ACC112 (cell line): ENCODE measurements around the gene GPC6.

Experiments used
- H2AFZ ChIP-seq: fragments of 200-600 bp; sonication (generic); one replicate; pipeline ENCODE4 v1.6.0; 2017; ENCODE audit warnings: antibody characterized with exemption, low read length; ENCODE audit not compliant: unreplicated experiment
- H3K27ac ChIP-seq: fragments of 200-600 bp; sonication (generic); 2 replicates; pipeline ENCODE4 v1.5.1; 2014; ENCODE audit warnings: low read depth, mild to moderate bottlenecking, antibody characterized with exemption, low read length, moderate library complexity
- H3K27me3 ChIP-seq: fragments of 200-600 bp; sonication (generic); 2 replicates; pipeline ENCODE4 v1.6.1; 2014; ENCODE audit warnings: mild to moderate bottlenecking, antibody characterized with exemption, low read length, moderate library complexity, mixed read lengths; ENCODE audit not compliant: insufficient read depth
- H3K36me3 ChIP-seq: fragments of 200-600 bp; sonication (generic); 2 replicates; pipeline ENCODE4 v1.6.1; 2016; ENCODE audit warnings: mild to moderate bottlenecking, antibody characterized with exemption, low read length, moderate library complexity, mixed read lengths; ENCODE audit not compliant: insufficient read depth
- H3K4me1 ChIP-seq: fragments of 200-600 bp; sonication (generic); one replicate; pipeline ENCODE4 v1.6.1; 2016; ENCODE audit warnings: low read length, mixed read lengths; ENCODE audit not compliant: insufficient read depth, unreplicated experiment, control insufficient read depth
- H3K4me3 ChIP-seq: fragments of 200-600 bp; sonication (generic); 2 replicates; pipeline ENCODE4 v1.5.1; 2014; ENCODE audit warnings: mild to moderate bottlenecking, low read depth, low read length
- H3K79me2 ChIP-seq: fragments of 200-600 bp; sonication (generic); one replicate; pipeline ENCODE4 v1.6.0; 2016; ENCODE audit warnings: low read length; ENCODE audit not compliant: control insufficient read depth, unreplicated experiment, insufficient read depth

The GPC6 gene

DNA sequence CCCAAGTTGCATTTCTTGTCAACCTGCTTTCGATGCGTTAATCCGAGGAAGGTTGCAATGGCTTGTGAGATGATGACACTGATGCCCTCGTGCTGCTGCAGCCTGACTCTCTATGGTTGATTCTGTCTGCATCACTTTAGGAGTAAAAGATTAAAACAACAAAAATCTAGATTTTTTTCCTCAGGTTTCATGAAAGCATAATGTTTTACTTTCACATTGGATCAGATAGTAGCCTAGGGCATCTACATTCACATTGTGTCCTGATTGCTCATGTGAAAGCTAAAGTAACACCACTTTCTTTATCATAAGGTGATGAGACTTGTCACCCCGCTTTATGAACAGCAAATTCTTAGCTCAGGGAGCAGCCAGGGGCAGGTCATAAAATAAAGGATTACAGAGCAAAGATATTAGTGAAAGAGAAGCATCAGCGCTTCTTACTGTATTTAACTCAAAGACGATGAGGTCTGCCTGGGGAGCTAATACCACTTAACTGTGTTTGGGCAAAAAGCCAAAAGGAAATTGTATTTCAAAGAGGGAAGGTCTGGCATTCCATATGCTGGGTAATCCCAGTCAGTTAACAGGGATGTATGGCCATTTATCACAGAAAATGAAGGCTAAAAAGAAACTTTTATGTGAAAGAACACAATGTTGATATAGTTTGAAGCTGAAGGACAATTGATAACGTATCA is 270.5 kb downstream of the GPC6 start:
- H3K4me1 ChIP-seq: no peaks in the 10 kb centered on the region
- no peaks in the 10 kb centered on the region for H3K79me2 ChIP-seq
- H2AFZ ChIP-seq: no peak overlapping the region
- no peaks in the 10 kb centered on the region for H3K27me3 ChIP-seq
- H3K36me3 ChIP-seq: no peaks in the 10 kb centered on the region
- H3K27ac ChIP-seq: no peak overlapping the region
- H3K4me3 ChIP-seq: no peak overlapping the region

DNA sequence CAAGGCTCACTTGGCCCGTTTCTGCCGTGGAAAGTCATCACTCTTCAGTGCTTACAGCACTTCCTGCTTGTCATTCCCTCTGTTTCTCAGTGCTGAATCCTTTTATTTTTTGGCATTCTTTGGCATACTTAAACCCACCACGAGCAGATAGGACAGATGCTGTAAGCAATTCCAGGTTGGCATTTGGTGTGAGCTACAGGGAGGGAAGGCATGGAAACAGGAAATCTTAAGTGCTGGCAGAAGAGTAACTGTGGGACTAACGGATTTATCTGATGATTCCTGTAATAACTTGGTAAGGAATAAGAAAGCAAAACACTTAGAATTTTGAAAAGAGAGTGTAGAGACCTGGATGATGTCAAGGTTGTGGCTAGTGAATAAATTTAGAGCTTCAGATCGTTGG is 273.4 kb downstream of the GPC6 start:
- Histone ChIP-seq H3K79me2 (no peaks in the 10 kb centered on the region), H3K4me1 (no peaks in the 10 kb centered on the region), H3K36me3 (no peaks in the 10 kb centered on the region), H2AFZ (no peak overlapping the region), H3K27ac (no peak overlapping the region), H3K27me3 (no peaks in the 10 kb centered on the region), H3K4me3 (no peak overlapping the region)

DNA sequence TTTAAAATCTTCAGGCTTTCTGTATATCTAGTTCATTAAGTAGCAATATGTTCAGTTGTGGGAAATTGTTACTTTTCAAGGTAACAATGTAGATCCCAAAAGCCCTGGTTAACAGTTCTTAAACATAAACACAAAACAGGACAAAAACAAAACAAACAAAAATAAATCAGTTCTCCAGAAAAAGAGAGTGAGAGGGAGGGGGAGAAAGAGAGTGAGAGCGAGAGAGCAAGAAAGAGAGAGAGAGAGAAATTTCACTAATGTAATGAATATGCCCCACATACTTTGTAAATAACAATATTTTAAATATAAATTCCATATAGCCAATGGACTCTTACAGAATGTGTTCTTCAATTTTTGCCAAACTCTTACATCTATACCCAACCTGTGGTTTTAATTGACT is 275.5 kb downstream of the GPC6 start:
- H3K4me1 ChIP-seq: no peaks in the 10 kb centered on the region
- no peaks in the 10 kb centered on the region for H3K27me3 ChIP-seq
- H3K36me3 ChIP-seq: no peaks in the 10 kb centered on the region
- H2AFZ ChIP-seq: no peak overlapping the region
- no peak overlapping the region for H3K4me3 ChIP-seq
- H3K79me2 ChIP-seq: no peaks in the 10 kb centered on the region
- no peak overlapping the region for H3K27ac ChIP-seq

DNA sequence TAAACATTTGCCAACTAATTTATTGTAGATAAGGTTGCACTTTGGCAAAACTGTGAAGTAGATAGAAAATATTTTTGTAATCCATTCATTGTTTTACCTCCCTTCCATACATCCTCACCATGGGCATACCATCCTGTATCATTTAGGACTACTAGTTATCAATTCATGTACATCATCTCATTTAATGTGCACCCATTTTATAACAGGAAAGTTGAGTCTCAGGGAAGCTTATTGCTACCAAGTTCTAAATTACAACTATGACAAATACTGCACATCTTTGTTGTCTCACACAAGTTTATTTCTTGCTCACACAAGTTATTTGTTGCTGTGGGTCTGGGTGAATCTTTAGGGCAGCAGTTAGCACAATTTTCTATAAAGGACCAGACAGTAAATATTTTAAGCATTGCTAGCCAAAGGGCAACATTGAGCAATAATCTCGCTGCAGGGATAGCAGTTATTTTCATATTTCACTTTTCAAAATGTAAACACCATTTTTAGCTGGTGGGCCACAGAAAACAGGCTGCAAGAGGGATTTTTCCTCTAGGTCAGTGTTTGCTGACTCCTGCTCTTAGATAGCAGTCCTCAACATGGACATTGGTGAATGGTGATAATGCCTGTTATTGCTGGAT is 276.5 kb downstream of the GPC6 start:
- Histone ChIP-seq H2AFZ (no peak overlapping the region), H3K79me2 (no peaks in the 10 kb centered on the region), H3K27ac (no peak overlapping the region), H3K27me3 (no peaks in the 10 kb centered on the region), H3K36me3 (no peaks in the 10 kb centered on the region), H3K4me3 (no peak overlapping the region), H3K4me1 (no peaks in the 10 kb centered on the region)

DNA sequence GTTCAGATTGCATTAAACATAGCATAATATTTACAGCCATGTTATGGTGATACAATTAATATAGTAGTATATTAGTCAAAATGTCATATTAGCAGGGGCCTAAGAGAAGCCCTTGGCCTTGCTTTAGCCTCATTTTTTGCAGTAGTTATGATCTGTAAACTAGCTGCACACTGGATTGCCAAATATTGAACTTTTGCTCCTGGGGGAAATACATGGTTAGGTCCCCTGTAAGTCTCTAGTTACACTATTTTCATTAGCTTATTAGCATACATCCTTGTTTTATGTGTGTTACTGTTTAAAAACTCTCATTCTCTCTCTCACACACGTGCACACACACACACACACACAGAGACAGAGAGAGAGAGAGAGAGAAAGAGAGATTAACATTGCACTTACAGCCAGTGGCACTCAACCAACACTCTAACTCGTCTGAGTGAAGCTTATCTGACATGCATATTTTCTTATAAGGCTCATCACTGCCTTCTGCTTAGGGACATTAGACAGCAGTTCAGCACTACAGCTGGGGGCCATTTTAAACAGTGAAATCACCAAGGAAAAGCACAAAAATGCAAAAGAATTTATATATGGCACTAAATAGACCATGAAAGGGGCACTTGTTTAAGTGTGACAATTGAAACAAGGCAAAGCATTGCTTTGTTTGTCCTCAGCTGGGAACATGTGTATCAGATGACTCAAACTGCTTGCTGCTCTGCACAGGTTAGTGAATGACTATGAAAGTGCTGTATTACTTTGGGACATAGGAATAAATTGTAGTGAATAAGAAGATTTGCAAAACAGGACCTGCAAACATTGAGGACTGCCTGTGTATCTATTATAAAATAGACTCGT is 278.7 kb downstream of the GPC6 start:
- H3K4me3 ChIP-seq: no peak overlapping the region
- no peaks in the 10 kb centered on the region for H3K36me3 ChIP-seq
- no peaks in the 10 kb centered on the region for H3K79me2 ChIP-seq
- no peak overlapping the region for H3K27ac ChIP-seq
- no peaks in the 10 kb centered on the region for H3K4me1 ChIP-seq
- H3K27me3 ChIP-seq: no peaks in the 10 kb centered on the region
- H2AFZ ChIP-seq: no peak overlapping the region

DNA sequence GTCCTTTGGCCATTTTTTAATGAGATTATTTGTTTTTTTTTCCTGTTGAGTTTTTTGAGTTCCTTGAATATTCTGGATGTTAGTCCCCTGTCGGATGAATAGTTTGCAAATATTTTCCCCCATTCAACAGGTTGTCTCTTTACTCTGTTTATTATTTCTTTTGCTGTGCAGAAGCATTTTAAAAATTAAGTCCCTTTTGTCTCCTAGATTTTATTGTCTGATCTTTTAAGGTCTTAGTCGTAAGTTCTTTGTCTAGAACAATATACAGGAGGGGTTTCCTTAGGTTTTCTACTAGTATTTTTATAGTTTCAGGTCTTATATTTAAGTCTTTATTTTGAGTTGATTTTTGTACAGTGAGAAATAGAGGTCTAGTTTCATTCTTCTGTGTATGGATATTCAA is 284.4 kb downstream of the GPC6 start:
- no peaks in the 10 kb centered on the region for H3K79me2 ChIP-seq
- H3K27ac ChIP-seq: no peak overlapping the region
- H3K27me3 ChIP-seq: no peaks in the 10 kb centered on the region
- H2AFZ ChIP-seq: no peak overlapping the region
- H3K36me3 ChIP-seq: no peaks in the 10 kb centered on the region
- no peak overlapping the region for H3K4me3 ChIP-seq
- no peaks in the 10 kb centered on the region for H3K4me1 ChIP-seq

DNA sequence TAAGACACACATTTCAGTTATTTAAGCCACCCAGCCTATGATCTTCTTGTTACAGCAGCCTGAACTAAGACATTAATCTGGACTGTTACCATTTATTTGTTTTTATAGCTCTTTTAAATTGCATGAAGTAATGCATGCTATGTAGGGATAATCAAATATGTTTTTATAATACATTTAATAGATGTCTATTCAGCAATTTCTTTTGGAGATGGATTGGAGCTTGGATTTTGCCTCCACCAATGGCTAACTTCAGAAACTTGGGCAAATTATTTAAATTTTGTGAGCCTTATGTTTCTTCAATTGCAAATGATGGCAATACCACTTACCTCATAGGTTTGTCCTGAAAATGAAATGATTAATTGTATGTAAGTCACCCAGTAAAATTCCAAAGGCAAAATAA is 288.7 kb downstream of the GPC6 start:
- Histone ChIP-seq H3K27ac (no peak overlapping the region), H3K79me2 (no peaks in the 10 kb centered on the region), H3K4me1 (no peaks in the 10 kb centered on the region), H2AFZ (no peak overlapping the region), H3K36me3 (no peaks in the 10 kb centered on the region), H3K4me3 (no peak overlapping the region), H3K27me3 (no peaks in the 10 kb centered on the region)

DNA sequence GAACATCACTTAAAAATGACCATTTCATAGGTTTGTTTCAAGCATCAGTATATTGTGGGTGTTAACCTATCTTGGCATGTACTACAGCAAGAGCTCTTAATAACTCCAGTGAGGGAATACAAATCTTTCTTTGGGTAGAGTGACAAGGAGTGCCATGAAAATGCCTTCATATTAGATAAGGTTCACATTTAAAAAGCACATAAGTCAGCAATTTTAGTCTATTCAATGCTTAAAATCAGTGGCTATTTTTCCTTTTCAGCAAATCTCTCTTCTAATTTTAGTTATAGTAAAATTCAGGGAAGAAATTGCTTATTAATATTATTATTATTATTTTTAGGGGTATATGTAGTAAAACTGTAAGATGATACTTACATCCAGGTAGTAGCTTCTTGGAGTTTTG is 291.1 kb downstream of the GPC6 start:
- no peaks in the 10 kb centered on the region for H3K27me3 ChIP-seq
- no peaks in the 10 kb centered on the region for H3K79me2 ChIP-seq
- H3K4me3 ChIP-seq: no peak overlapping the region
- no peak overlapping the region for H3K27ac ChIP-seq
- H3K4me1 ChIP-seq: no peaks in the 10 kb centered on the region
- no peak overlapping the region for H2AFZ ChIP-seq
- H3K36me3 ChIP-seq: no peaks in the 10 kb centered on the region

DNA sequence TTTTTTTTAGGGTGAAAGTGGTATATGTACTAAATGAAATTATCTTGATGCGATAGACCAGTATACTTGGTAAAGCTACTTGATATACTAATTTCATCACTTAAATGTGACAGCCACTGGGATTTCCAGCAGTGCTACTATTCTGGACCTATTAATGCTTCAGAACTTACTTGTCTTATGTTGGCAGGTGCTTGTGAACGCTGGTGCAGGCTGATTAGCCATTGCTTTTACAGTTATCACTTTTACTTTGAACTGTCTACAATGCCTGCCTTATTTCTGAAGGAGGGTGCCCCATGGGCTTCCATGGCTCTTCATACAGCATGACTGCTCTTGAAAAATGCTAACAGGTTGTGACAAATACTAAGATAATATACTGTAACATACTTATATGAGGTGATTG is 294.7 kb downstream of the GPC6 start:
- H3K27me3 ChIP-seq: no peaks in the 10 kb centered on the region
- H3K4me1 ChIP-seq: no peaks in the 10 kb centered on the region
- no peak overlapping the region for H3K4me3 ChIP-seq
- no peak overlapping the region for H3K27ac ChIP-seq
- no peak overlapping the region for H2AFZ ChIP-seq
- H3K79me2 ChIP-seq: no peaks in the 10 kb centered on the region
- no peaks in the 10 kb centered on the region for H3K36me3 ChIP-seq

DNA sequence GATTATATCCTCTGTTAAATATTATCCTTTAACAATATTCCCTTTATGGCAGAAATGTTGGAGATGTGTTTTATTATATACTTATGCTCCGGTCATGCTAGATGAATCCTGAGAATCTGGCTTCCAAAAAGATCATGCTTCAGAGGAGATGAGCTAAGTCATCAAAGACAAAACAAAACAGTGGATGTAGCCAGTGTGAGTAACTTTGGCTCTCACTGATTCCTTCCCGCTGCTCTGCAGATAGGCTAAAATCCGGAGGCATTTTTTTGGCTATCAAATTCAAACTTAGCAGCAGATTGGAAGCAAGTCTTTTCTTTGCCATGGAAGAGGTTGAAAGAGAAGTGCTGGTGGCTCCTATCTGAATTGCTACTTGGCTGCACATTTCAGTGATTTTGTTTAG is 295.9 kb downstream of the GPC6 start:
- Histone ChIP-seq H3K36me3 (no peaks in the 10 kb centered on the region), H3K4me3 (no peak overlapping the region), H3K4me1 (no peaks in the 10 kb centered on the region), H3K27ac (no peak overlapping the region), H2AFZ (no peak overlapping the region), H3K27me3 (no peaks in the 10 kb centered on the region), H3K79me2 (no peaks in the 10 kb centered on the region)

DNA sequence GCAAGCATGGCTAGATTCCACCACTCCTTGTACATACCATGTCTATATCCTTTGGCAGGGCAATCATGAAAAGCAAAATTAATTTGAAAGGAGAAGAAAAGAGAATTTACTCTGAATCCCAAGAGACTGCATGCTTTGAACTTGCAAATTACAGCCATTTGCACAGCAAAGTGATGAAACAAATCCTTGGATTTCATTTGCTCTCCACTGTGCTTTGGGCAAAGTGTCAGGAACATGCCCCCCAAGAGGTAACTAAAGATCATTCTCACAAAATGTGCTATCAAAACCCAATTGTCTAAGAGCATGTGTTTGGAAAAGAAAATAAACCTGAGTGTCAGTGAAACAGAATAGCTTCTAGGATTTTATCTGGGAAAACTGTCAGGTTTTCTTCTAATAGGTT is 298.5 kb downstream of the GPC6 start:
- H3K27me3 ChIP-seq: no peaks in the 10 kb centered on the region
- no peak overlapping the region for H3K4me3 ChIP-seq
- no peak overlapping the region for H3K27ac ChIP-seq
- no peaks in the 10 kb centered on the region for H3K79me2 ChIP-seq
- H3K36me3 ChIP-seq: no peaks in the 10 kb centered on the region
- H3K4me1 ChIP-seq: no peaks in the 10 kb centered on the region
- no peak overlapping the region for H2AFZ ChIP-seq
